ENCODE measurements around the gene CEP43.

The CEP43 gene, protein sequence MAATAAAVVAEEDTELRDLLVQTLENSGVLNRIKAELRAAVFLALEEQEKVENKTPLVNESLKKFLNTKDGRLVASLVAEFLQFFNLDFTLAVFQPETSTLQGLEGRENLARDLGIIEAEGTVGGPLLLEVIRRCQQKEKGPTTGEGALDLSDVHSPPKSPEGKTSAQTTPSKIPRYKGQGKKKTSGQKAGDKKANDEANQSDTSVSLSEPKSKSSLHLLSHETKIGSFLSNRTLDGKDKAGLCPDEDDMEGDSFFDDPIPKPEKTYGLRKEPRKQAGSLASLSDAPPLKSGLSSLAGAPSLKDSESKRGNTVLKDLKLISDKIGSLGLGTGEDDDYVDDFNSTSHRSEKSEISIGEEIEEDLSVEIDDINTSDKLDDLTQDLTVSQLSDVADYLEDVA

GRCh38 chr6:166999145-166999883 is at the start of gene CEP43:
CEP43 (plus strand) TSS chr6:166999397; CDS start chr6:166999413, 16 bp downstream.
- DNase-seq: peak; percentile 92

- no peak for DNase-seq
Observed at GRCh38 chr6:166949528-166950442, 49.4 kb upstream of the CEP43 start.

DNA sequence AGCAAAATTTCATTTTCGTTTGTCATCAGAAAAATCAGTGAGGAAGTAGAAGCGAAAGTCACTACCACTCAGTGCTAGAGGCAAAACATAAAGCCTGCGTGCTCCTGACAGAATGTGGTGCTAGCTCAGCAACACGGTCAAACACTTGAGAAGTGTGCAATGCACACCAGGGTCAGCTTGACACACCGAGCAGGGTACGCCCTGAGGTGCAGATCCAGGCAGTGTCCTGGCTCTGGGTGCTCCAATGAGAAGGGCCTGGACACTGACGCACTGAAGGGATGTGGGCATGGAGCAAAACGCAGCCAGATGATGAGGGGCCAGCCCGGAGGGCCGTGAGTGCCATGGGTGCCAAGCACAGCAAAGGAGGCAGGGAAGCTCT is 48.8 kb upstream of the CEP43 start:
- peak; percentile 35 for DNase-seq

GRCh38 chr6:166950892-166951669 is 48.1 kb upstream of the CEP43 start:
- peak; percentile 78 for DNase-seq

DNA sequence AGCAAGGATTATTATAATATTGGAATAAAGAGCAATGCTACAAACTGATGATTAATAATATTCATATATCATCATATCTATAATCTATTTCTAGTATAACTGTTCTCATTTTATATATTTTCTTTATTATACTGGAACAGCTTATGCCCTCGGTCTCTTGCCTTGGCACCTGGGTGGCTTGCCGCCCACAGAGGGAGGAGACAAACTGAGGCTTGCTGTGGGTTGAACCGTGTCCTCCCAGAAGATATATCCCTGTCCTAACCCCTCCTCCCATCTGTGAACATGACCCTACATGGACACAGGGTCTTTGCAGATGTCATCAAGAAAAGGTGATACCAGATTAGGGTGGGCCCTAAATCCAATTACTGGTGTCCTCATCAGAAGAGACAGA is 47.5 kb upstream of the CEP43 start:
- DNase-seq: no peak

DNA sequence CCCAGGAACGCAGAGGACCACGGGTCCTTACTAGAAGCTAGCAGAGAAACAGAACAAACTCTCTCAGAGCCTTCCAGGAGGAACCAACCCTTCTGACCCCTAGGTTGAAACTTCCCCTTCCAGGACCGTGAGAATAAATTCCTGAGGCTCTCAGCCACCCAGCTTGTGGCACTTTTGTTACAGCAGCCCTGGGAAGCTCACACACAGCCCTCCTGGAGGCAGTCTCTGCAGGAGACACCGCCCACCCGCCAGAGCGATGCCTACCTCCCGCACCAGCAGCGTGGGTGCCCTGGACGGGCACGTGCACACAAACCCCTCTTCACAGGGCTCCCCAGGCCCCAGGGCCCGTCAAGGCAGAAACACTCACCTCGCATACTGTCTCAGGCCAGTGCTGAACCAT is 47.1 kb upstream of the CEP43 start:
- no peak for DNase-seq

- DNase-seq: peak; percentile 34
Observed at GRCh38 chr6:166952567-166953486, 46.4 kb upstream of the CEP43 start.

GRCh38 chr6:166954118-166954713 is 45.0 kb upstream of the CEP43 start:
- no peak for DNase-seq

DNA sequence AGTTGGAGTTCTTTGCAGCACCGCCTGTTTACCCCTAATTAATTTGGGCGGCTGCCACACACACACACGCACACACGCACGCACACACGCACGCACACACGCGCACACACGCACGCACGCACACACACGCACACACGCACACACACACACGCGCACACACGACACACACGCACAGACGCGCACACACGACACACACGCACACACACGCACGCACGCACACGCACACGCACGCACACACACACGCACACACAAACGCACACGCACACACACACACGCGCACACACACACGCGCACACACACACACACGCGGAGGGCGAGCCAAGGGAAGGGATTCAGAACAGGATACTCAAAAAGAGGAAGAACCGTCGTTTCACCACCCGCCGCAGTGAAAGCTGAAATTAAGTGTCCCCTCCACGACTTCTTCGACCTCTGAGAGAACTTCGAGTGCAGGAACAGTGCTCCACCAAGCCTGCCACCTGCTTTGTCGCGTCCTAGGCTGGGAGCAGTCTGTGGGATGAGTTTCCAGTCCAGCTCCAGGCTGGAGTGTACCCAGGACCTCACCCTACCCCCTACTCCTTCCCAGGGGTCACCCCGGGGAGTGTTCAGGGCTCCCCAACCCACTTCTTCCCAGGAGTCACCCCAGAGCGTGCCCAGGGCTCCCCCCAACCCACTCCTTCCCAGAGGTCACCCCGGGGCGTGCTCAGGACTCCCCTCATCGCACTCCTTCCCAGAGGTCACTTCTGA is 43.9 kb upstream of the CEP43 start:
- peak; percentile 36 for DNase-seq

- no peak for DNase-seq
Observed at GRCh38 chr6:166955865-166956443, 43.2 kb upstream of the CEP43 start.

GRCh38 chr6:166956444-166957086 is 42.6 kb upstream of the CEP43 start, which contains the start of gene RNASET2:
RNASET2 (minus strand) TSS chr6:166956550; CDS start chr6:166956182, 368 bp downstream.
- DNase-seq: peak; percentile 97

- DNase-seq: peak; percentile 66
Observed at GRCh38 chr6:166957087-166957804, 42.0 kb upstream of the CEP43 start.

GRCh38 chr6:166957805-166958076 is 41.5 kb upstream of the CEP43 start:
- DNase-seq: no peak

GRCh38 chr6:166958926-166959861 is 40.0 kb upstream of the CEP43 start:
- DNase-seq: peak; percentile 79

DNA sequence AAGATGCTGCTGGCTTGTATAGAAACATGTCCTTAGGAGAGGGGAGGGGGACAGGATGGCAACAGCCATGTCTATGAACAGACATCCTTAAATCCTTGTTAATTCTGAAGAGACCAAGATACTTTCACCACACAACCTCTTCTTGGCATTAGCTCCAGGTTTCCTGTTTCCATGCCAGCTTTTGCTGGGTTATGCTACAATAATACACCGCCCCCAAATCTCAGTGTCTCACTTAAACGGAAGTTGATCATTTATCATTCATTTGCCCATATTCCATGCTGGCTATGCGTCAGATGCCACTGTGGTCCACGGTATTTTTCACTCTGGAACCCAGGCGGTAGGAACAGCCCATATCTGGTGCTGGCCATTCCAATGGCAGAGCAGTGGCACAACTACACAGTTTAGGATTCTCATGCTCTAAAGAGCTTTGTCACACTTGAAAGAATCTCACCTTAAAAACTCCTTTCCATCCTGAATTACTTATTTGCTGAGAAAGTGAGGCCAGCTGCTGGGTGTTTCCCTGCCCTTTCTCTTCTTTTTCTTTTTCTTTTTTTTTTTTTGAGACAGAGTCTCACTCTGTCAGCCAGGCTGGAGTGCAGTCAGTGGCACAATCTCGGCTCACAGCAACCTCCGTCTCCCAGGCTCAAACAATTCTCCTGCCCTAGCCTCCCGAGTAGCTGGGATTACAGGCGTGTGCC is 39.1 kb upstream of the CEP43 start:
- no peak for DNase-seq

- no peak for DNase-seq
Observed at GRCh38 chr6:166960609-166960978, 38.6 kb upstream of the CEP43 start.

- no peak for DNase-seq
Observed at GRCh38 chr6:166966268-166966667, 32.9 kb upstream of the CEP43 start.

Data from CD4-positive, alpha-beta T cell treated with Interleukin-10 for 1 hour (primary cell).